HG03135 (cell line): ENCODE measurements around the gene DIP2B.

ENCODE experiments used
- ATAC-seq: cut with Tn5 transposase; IDR thresholded peaks from one replicate; pipeline ENCODE4 v1.9.1; 2021; ENCODE audit warnings: mild to moderate bottlenecking, moderate library complexity; ENCODE audit not compliant: unreplicated experiment

DIP2B gene

DNA sequence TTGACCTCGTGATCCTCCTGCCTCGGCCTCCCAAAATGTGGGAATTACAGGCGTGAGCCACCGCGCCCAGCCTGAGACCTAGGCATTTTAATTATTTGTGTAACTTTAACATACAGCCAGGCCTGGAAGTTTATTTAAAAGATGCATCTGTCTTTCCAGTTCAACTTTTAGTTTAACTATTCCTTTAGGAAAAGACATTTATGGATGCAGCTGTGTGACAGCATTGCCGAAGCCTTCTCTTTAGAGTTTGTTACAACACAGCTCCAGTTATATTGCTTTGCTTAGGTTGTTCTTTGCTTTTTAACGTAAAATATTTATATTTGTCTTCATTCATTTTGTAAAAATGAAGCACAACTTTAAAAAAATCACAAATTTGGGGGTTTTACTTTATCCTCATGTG is 67.0 kb downstream of the DIP2B start:
- no peak for ATAC-seq

DNA sequence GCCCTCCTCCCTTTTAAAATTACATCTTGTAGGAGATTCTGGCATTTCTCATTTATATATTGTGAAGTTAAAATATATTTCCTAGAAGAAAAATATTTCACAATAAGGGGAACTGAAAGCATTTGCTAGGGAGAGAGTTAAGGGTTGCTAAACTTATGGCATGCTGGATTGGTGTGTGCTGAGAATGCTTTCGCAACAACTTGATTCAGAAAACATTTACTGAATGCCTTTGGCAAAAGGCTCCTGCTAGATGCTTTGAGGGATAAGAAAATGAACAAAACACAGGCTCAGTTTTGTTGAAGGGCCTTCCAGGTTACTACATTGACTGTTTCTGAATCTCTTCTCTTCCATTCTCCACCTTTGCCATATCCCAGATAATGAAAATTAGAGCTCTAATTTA is 67.5 kb downstream of the DIP2B start:
- ATAC-seq: no peak

- ATAC-seq: no peak
These were observed 68.0 kb downstream of the DIP2B start for GRCh38 chr12:50572760-50573159.

DNA sequence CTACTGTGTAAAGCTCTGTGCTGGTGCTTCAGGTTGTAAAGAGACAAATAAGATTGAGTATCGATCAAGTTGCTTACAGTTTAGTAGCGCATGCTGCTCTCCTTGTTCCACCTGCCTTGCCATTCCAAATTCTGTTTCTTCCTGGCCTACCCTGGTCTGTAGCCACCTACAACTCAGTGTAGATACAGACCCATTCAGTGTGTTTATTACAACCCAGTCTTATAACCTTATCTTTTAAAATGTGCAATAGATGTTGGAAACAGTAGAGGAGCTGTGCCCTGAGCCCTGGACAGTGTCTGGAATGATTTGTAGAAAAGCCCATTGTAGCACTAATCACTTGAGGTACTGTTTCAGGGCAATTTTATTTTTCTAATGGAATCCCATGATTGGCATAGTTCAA is 68.5 kb downstream of the DIP2B start:
- ATAC-seq: no peak

GRCh38 chr12:50574601-50575348 is 70.0 kb downstream of the DIP2B start:
- ATAC-seq: no peak

GRCh38 chr12:50579757-50580267 is 75.0 kb downstream of the DIP2B start:
- no peak for ATAC-seq

GRCh38 chr12:50580436-50580835 is 75.7 kb downstream of the DIP2B start:
- no peak for ATAC-seq

- no peak for ATAC-seq
These were observed 76.7 kb downstream of the DIP2B start for GRCh38 chr12:50581226-50582184.

GRCh38 chr12:50584135-50584534 is 79.3 kb downstream of the DIP2B start:
- ATAC-seq: no peak

GRCh38 chr12:50589650-50590435 is 85.1 kb downstream of the DIP2B start:
- no peak for ATAC-seq

GRCh38 chr12:50590869-50591268 is 86.1 kb downstream of the DIP2B start:
- ATAC-seq: no peak

GRCh38 chr12:50595667-50596066 is 90.9 kb downstream of the DIP2B start:
- no peak for ATAC-seq

DNA sequence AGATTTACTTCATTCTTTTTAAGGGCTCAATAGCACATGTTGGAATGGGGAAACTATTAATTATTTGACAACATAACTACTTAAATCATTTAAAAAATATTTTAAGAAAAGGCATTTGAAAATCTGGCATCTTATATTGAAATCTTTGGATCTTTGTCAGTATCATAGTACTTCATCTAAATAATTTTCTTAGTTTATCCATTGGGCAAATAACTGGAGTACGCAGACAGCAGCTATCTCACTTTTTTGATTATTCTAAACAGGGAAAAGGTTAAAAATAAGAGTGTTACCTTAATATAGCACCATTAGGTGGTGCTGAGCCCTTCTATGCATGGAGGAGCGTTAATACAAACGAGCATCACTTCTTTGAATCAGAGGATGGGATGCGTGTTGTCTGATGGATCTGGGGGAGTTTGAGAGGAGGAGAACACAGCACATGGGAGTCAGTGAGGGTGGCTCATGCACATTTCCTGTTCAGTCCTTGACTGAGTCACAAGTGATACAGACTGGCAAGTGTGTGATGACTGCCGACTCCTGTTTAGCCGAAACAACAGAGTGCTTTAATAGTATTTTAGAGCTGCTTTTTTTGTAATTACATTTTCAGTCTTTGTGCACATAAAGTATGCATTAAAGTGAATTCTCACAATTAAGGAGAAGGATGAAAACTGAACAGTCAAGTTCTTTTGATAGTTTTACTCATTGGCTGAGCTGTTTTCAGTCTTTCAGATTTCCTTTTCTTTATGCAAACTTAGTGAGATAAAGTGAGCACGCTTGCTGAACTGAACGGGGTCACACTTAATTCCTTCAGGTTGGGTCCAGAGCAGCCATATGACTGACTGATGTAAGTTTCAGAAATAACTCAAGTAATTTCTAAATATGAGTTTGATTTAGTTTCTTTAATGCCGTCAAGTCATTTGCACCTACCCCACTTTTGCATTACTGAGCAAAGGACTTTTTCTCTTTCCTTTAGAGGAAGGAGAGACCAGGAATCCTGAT is 92.7 kb downstream of the DIP2B start:
- peak; percentile 77 for ATAC-seq

GRCh38 chr12:50598321-50598862 is 93.6 kb downstream of the DIP2B start:
- ATAC-seq: no peak

GRCh38 chr12:50599366-50600095 is 94.7 kb downstream of the DIP2B start:
- ATAC-seq: no peak

DNA sequence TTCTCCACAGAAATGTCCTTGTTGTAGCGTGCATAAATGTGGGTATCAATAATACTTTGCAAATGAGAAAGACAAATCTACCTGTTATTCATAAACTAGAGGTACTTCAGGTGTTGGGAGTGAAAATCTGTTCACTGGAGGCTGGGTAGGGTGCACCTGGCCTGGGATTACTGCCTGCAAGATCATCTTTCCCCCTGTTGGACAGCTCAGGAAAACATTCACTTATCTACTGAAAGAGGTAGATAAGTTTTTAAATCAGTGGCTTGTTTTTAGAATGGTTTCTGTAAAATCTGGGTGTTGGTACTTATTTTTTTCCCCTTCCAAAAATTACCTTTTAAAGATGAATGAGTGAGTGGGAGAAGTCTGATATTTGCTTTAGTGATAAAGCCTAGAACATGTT is 95.6 kb downstream of the DIP2B start:
- no peak for ATAC-seq

DNA sequence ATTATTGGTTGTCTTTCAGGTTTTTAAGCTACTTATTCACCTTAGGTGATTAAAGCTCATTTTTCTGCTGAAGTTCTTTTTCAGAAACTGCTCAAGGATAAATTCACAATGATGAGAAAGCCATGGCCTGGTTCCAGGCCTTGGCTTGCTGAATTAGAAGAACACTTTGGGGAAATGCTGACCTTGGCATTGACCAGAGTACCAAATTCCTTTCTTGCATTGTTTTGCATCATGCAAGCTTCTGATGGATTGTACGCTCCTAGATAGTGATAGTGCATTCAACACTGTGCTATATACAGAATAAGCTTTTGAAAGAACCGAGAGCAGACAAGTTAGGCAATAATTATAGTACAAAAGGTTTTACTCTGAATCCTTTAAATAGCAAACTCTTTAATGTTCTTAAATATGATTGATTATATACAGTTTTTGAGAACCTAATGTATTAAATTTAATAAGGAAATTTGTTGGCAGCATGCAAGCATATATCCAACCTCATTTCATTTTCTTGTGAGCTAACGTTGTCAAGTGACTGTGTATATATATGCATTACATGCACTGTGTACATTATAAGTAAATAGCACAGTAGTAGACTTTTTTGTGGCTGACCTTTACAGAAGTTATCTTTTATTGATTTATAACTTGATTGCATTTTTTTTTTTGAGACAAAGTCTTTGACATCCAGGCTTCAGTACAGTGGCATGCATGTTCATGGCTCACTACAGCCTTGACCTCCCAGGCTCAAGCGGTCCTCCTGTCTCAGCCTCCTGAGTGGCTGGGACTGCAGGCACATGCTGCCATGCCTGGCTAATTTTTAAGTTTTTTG is 99.2 kb downstream of the DIP2B start:
- ATAC-seq: no peak

DNA sequence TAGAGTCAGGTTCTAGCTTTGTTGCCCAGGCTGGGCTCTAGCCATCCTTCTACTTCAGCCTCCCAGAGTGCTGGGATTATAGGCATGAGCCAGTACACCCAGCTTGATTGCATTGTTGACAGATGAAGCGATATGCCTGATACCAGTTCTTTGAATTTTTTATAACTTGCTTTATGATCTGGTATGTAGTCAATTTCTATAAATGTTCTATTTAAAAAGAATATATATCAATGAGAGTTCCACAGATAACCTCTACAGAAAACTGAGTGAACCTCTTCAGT is 99.8 kb downstream of the DIP2B start:
- ATAC-seq: no peak
